ENCODE results near the gene EXOC8.

- TF ChIP-seq CTCF (IDR thresholded peaks at IDR 0.05; ENCODE audit: insufficient read depth, low read depth, low read length) (no peak), EZH2 (IDR thresholded peaks at IDR 0.05; ENCODE audit: insufficient read depth, low read length) (no peak)
Measured at GRCh38 chr1:231381729-231382128, 44.1 kb upstream of the EXOC8 start.

All from astrocyte (in vitro differentiated cells and primary cell).